HepG2 (cell line): ENCODE results near the gene PADI6. TPM values are rescaled to one million over a fixed set of nuclear protein-coding genes. Genes with fewer than 3 reads are reported as not detected.

Experiments used
- ATAC-seq: fragments of 200-7000 bp; cut with Tn5 transposase; 3 replicates; pipeline ENCODE4 v1.9.1; 2020; ENCODE audit warnings: mild to moderate bottlenecking, moderate library complexity
- BruUV-seq: library from RNA; stranded (reverse); fragments of 400-500 nt; replicated peaks from 2 replicates; lab custom pipeline; 2021; lab: Mats Ljungman, UMichigan
- CTCF ChIA-PET: fragments of 300-600 bp; formaldehyde crosslinking; extraction: SDS; loops from one replicate; lab custom pipeline; 2021; ENCODE audit warnings: low total read pairs, inconsistent platforms, low intra/inter-chr PET ratio; lab: Yijun Ruan, JAX
- POLR2A ChIA-PET: fragments of 350-600 bp; sonication (Branson Sonifier 250); formaldehyde crosslinking; loops from one replicate; lab custom pipeline; 2020; ENCODE audit warnings: antibody characterized with exemption, inconsistent platforms; lab: Yijun Ruan, JAX
- DNase-seq: peaks from one replicate; pipeline ENCODE4 v3.0.0-alpha.2; 2015; ENCODE audit warnings: low spot score
- FAIRE-seq: peaks from 3 replicates; lab custom pipeline; 2011; peaks lifted over from hg19 to GRCh38; lab: Jason Lieb, UNC
- H2AFZ ChIP-seq: one replicate; pipeline ENCODE4 v1.6.1; 2011; ENCODE audit warnings: low read length, inconsistent platforms
- H3K27ac ChIP-seq: fragments of 300-600 bp; 3 replicates; pipeline ENCODE4 v1.8.0; 2011; ENCODE audit warnings: mixed run types, mild to moderate bottlenecking, mixed read lengths, low read length, inconsistent platforms; ENCODE audit not compliant: insufficient read depth; ENCODE audit errors: extremely low read length
- H3K27me3 ChIP-seq, 2 experiments: fragments of 200-600 bp in 1 of 2; 2 replicates in 1 of 2; 3 replicates in 1 of 2; pipeline versions ENCODE4 v1.6.0 to v1.8.0; 2011; ENCODE audit warnings: low read length in 2 of 2, mild to moderate bottlenecking in 2 of 2, moderate library complexity in 2 of 2, inconsistent platforms in 1 of 2; ENCODE audit not compliant: insufficient read depth in 2 of 2, control insufficient read depth in 1 of 2
- H3K36me3 ChIP-seq, 2 experiments: fragments of 200-600 bp in 1 of 2; replicated peaks in 1 of 2; 2 replicates in 1 of 2; 3 replicates in 1 of 2; pipeline versions ENCODE4 v1.5.1 to v1.8.0; 2011; ENCODE audit warnings: low read length in 2 of 2, inconsistent platforms in 1 of 2; ENCODE audit not compliant: insufficient read depth in 2 of 2, control insufficient read depth in 1 of 2
- H3K4me1 ChIP-seq: 2 replicates; pipeline ENCODE4 v1.5.1; 2012; ENCODE audit warnings: low read length, inconsistent platforms; ENCODE audit not compliant: insufficient read depth
- H3K4me2 ChIP-seq: 2 replicates; pipeline ENCODE4 v1.6.0; 2011; ENCODE audit warnings: low read depth, low read length, inconsistent platforms
- H3K4me3 ChIP-seq, 3 experiments: fragments of 200-600 bp in 1 of 3; sonication (generic), shearing (Covaris generic) in 1 of 3; replicated peaks in 1 of 3; 2 replicates each; pipeline ENCODE4 v1.5.1; 2011 to 2016; ENCODE audit warnings: low read length in 3 of 3, inconsistent platforms in 2 of 3, low read depth in 2 of 3, mild to moderate bottlenecking in 2 of 3, control low read depth in 1 of 3, mixed read lengths in 1 of 3; ENCODE audit not compliant: insufficient read depth in 1 of 3
- H3K79me2 ChIP-seq: one replicate; pipeline ENCODE4 v1.6.1; 2011; ENCODE audit warnings: low read length, inconsistent platforms; ENCODE audit not compliant: insufficient read depth
- H3K9ac ChIP-seq: 2 replicates; pipeline ENCODE4 v1.6.0; 2011; ENCODE audit warnings: mild to moderate bottlenecking, low read depth, low read length, inconsistent platforms; ENCODE audit not compliant: insufficient read depth
- H3K9me3 ChIP-seq: 2 replicates; pipeline ENCODE4 v1.5.1; 2012; ENCODE audit warnings: mild to moderate bottlenecking, low read length
- H4K20me1 ChIP-seq: 2 replicates; pipeline ENCODE4 v1.6.0; 2011; ENCODE audit warnings: inconsistent platforms, mild to moderate bottlenecking, low read length, moderate library complexity; ENCODE audit not compliant: insufficient read depth
- AGO2 ChIP-seq: fragments of 200-400 bp; formaldehyde crosslinking; optimal IDR thresholded peaks from 2 replicates; pipeline ENCODE3; 2017; ENCODE audit warnings: mild to moderate bottlenecking, low read depth, low read length, moderate library complexity
- CAMTA2 ChIP-seq: sonication (generic); formaldehyde crosslinking; IDR thresholded peaks from 2 replicates; pipeline ENCODE4 v1.4.0; 2020; ENCODE audit warnings: mild to moderate bottlenecking, missing genetic modification reagents, borderline replicate concordance
- HMGA1 ChIP-seq: sonication (generic); formaldehyde crosslinking; conservative IDR thresholded peaks from 2 replicates; pipeline ENCODE4 v1.4.0; 2020; ENCODE audit warnings: missing genetic modification reagents
- HNRNPLL ChIP-seq: fragments of 200-400 bp; formaldehyde crosslinking; IDR thresholded peaks from 2 replicates; pipeline ENCODE4 v1.6.1; 2017; ENCODE audit warnings: mild to moderate bottlenecking, low read depth, low read length; ENCODE audit not compliant: poor library complexity, severe bottlenecking
- HOXA7 ChIP-seq: sonication (generic); formaldehyde crosslinking; IDR thresholded peaks from 2 replicates; pipeline ENCODE4 v1.8.1; 2022; ENCODE audit warnings: mild to moderate bottlenecking, missing genetic modification reagents, moderate library complexity
- KLF15 ChIP-seq: sonication (generic); formaldehyde crosslinking; IDR thresholded peaks from 2 replicates; pipeline ENCODE4 v1.8.1; 2023; ENCODE audit warnings: borderline replicate concordance, mild to moderate bottlenecking, inconsistent platforms, missing genetic modification reagents, mixed read lengths
- NFIB ChIP-seq: sonication (generic); formaldehyde crosslinking; IDR thresholded peaks from 2 replicates; pipeline ENCODE4 v1.9.0; 2021; ENCODE audit warnings: missing genetic modification reagents, mild to moderate bottlenecking, borderline replicate concordance
- NFYB ChIP-seq: sonication (generic); formaldehyde crosslinking; IDR thresholded peaks from 2 replicates; pipeline ENCODE4 v1.4.0; 2020; ENCODE audit warnings: missing genetic modification reagents
- NRL ChIP-seq: sonication (generic); formaldehyde crosslinking; IDR thresholded peaks from 2 replicates; pipeline ENCODE4 v1.5.0; 2020; ENCODE audit warnings: missing genetic modification reagents, mild to moderate bottlenecking, moderate library complexity, borderline replicate concordance
- RBFOX2 ChIP-seq: fragments of 200-400 bp; formaldehyde crosslinking; IDR thresholded peaks from 2 replicates; pipeline ENCODE4 v1.6.1; 2017; ENCODE audit warnings: low read depth, mild to moderate bottlenecking, low read length
- RBM22 ChIP-seq: fragments of 200-400 bp; formaldehyde crosslinking; optimal IDR thresholded peaks from 2 replicates; pipeline ENCODE3; 2017; ENCODE audit warnings: mild to moderate bottlenecking, low read length, moderate library complexity
- SMARCE1 ChIP-seq: fragments of 450-650 bp; IDR thresholded peaks from 2 replicates; pipeline ENCODE4 v1.6.1; 2017; ENCODE audit warnings: borderline replicate concordance
- ZNF142 ChIP-seq: sonication (generic); formaldehyde crosslinking; IDR thresholded peaks from 2 replicates; pipeline ENCODE4 v1.4.0; 2020; ENCODE audit warnings: missing genetic modification reagents
- ZNF83 ChIP-seq: sonication (generic); formaldehyde crosslinking; IDR thresholded peaks from 2 replicates; pipeline ENCODE4 v1.4.0; 2020; ENCODE audit warnings: missing genetic modification reagents, mild to moderate bottlenecking, borderline replicate concordance
- WGBS: methylation state at CpG from one replicate; pipeline ENCODE4 v1.1.6; 2017; ENCODE audit warnings: low lambda C conversion rate; 5-methylcytosine and 5-hydroxymethylcytosine counted together
- in situ Hi-C: cut with HindIII; loops from 2 replicates; pipeline ENCODE4 v1.10.0; 2017; ENCODE audit warnings: low pct_unique_long_range_greater_than_20kb; ENCODE audit not compliant: extremely low pct_ligation_motif_present
- intact Hi-C: fragments of 100-400 bp; cut with micrococcal nuclease; formaldehyde crosslinking; loops from one replicate; pipeline ENCODE4 v1.10.0; 2022; ENCODE audit not compliant: unreplicated experiment
- polyA plus RNA-seq, 8 experiments: library from polyadenylated mRNA; depleted of rRNA in 3 of 8; stranded (reverse) in 7 of 8; unstranded in 1 of 8; fragments of >200 nt; fragmentation: Illumina TruSeq in 4 of 8; extraction: Trizol in 4 of 8; gene quantifications; 2 replicates each; pipeline versions ENCODE4 v1.2.1 to v1.2.3, GENCODE V29; 2011 to 2016; ENCODE audit warnings: low read depth in 4 of 8, missing spikeins in 1 of 8, mixed read lengths in 1 of 8; ENCODE audit not compliant: insufficient read depth in 1 of 8
- total RNA-seq, 5 experiments: library from RNA; depleted of rRNA; stranded (reverse); fragments of >200 nt; fragmentation: Illumina TruSeq; extraction: Trizol; gene quantifications; 2 replicates each; pipeline ENCODE4 v1.2.3, GENCODE V29; 2016; ENCODE audit warnings: low read depth in 1 of 5

PADI6 gene
- total and polyA plus RNA-seq, 2 of the 13 experiments (the other 11 are each of a cell fraction or from before 2014, with no cell fraction given), result not detected

GRCh38 chr1:17425806-17426600 lies 54.0 kb downstream of the PADI6 start:
- CTCF ChIA-PET, result no interaction called here
- peaks cover 4% of the 10 kb centered on the region for H3K79me2 ChIP-seq
- H3K36me3 ChIP-seq, result peaks cover 47 to 84% of the 10 kb centered on the region in 2 experiments

More at GRCh38 chr1:17425806-17426600, 54.0 kb downstream of the PADI6 start:
- FAIRE-seq, result no peak
- Histone ChIP-seq H3K27me3 (no peaks in the 10 kb centered on the region), H2AFZ (no peak overlapping the region), H4K20me1 (peaks cover 7% of the 10 kb centered on the region; the same call in 1 of the 2 replicates), H3K4me3 (no peak overlapping the region), H3K9ac (no peak overlapping the region)
- in situ Hi-C loops, result no loop called here
- 97% methylated on average over 11 of the region's 18 CpGs for WGBS
- POLR2A ChIA-PET, result no interaction called here
- TF ChIP-seq NFYB (CRISPR knock-in tag) (no peak), RBFOX2 (0 out of 2 replicates have a peak, but pooled peaks have one; percentile 22), RBM22 (peak; percentile 20), NFIB (no peak), AGO2 (peak; percentile 72), NRL (CRISPR knock-in tag) (no peak), CAMTA2 (no peak), KLF15 (no peak), SMARCE1 (no peak), HNRNPLL (peak; percentile 16), ZNF83 (CRISPR knock-in tag) (no peak), HOXA7 (CRISPR knock-in tag) (no peak), HMGA1 (CRISPR knock-in tag) (no peak), ZNF142 (CRISPR knock-in tag) (no peak)
- TF ChIP-seq, all 625 proteins: peak for 4
- ATAC-seq, result no peak
- H3K27ac ChIP-seq, result no peak overlapping the region
- peaks cover 10% of the 10 kb centered on the region; the same call in 1 of the 2 replicates for H3K4me1 ChIP-seq
- no peak for DNase-seq
- H3K4me2 ChIP-seq, result no peak overlapping the region
- no peaks in the 10 kb centered on the region for H3K9me3 ChIP-seq
- BruUV-seq, result no TSS peak
- intact Hi-C loops, result no loop called here
